Mammary epithelial cell (primary cell): ENCODE results near the gene FEM1A.

ENCODE experiments used
- EZH2 ChIP-seq: IDR thresholded peaks from 2 replicates; pipeline ENCODE4 v1.6.1; 2012; ENCODE audit warnings: low read length, inconsistent platforms, borderline replicate concordance
- TF ChIP-seq, protein P1 (sequence below), 2 donors: IDR thresholded peaks in 1 of 2; conservative IDR thresholded peaks in 1 of 2; 2 replicates each; pipeline ENCODE4 v1.5.1; 2011 to 2012; ENCODE audit warnings: inconsistent platforms in 2 of 2, low read length in 2 of 2, mild to moderate bottlenecking in 2 of 2, control low read depth in 1 of 2, low read depth in 1 of 2; ENCODE audit not compliant: insufficient read depth in 1 of 2; ENCODE audit errors: extremely low read depth in 1 of 2

DNA sequence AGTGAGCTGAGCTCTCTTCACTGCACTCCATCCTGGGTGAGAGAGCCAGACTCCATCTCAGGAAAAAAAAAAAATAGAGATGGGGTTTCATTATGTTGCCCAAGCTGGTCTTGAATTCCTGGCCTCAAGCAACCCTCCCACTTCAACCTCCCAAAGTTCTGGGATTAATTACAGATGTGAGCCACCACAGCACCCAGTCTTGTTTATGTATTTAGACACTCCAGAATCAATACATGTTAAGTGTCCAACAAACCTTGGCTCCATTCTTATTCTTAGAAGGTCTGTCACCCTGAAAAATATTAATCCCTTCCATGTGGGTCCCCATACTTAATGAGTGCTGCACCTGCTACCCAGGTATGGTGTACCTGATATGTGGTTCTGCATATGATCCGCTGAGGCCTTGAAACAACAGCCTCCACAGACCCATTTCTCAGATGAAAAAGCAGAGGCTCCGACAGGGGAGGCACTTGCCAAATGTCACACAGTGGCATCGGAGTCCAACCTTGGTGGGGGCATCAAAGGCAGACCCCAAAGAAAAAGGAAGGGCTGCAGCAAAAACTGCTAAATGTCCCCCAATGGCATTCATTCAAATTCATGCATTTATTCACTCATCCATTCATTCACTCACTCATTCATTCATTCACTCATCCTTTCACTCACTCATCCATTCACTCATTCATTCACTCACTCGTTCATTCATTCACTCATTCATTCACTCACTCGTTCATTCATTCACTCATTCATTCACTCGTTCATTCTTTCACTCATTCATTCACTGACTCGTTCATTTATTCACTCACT lies 23.3 kb downstream of the FEM1A start:
- TF ChIP-seq, protein P1, sequence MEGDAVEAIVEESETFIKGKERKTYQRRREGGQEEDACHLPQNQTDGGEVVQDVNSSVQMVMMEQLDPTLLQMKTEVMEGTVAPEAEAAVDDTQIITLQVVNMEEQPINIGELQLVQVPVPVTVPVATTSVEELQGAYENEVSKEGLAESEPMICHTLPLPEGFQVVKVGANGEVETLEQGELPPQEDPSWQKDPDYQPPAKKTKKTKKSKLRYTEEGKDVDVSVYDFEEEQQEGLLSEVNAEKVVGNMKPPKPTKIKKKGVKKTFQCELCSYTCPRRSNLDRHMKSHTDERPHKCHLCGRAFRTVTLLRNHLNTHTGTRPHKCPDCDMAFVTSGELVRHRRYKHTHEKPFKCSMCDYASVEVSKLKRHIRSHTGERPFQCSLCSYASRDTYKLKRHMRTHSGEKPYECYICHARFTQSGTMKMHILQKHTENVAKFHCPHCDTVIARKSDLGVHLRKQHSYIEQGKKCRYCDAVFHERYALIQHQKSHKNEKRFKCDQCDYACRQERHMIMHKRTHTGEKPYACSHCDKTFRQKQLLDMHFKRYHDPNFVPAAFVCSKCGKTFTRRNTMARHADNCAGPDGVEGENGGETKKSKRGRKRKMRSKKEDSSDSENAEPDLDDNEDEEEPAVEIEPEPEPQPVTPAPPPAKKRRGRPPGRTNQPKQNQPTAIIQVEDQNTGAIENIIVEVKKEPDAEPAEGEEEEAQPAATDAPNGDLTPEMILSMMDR (conservative IDR thresholded peaks at IDR 0.05 in 1 of 2, IDR thresholded peaks at IDR 0.05 in 1 of 2; ENCODE audit: extremely low read depth in 1 of 2, insufficient read depth in 1 of 2, low read depth in 1 of 2, low read length in 2 of 2): no peak
- no peak for TF ChIP-seq EZH2
